Right lobe of liver (tissue), 4 donors: ENCODE data around the gene PPP1R13L.

Experiments used
- CTCF ChIP-seq, 4 donors: fragments of 200-600 bp in 3 of 4; fragments of 450-650 bp in 1 of 4; IDR thresholded peaks; one replicate each; pipeline versions ENCODE4 v1.5.1 to v1.8.0; 2016 to 2022; ENCODE audit warnings: antibody characterized with exemption in 4 of 4, mild to moderate bottlenecking in 2 of 4
- POLR2A ChIP-seq: fragments of 450-650 bp; IDR thresholded peaks from one replicate; pipeline ENCODE4 v1.6.1; 2017; ENCODE audit warnings: antibody characterized with exemption, mild to moderate bottlenecking
- donor health status: DM: no; HTN: no; CAD: no.
- donor health status: DM: no; HTN: no; CAD: no.
- donor health status: DM: no; HTN: yes; CAD: no.

GRCh38 chr19:45448425-45448756, 43.5 kb upstream of the PPP1R13L start:
- TF ChIP-seq POLR2A (no peak), CTCF (IDR thresholded peaks at IDR 0.05) (no peak)
